Prostate gland (tissue), 2 donors: Measurements from ENCODE around the gene PPFIA1. TPM values are rescaled to one million over a fixed set of nuclear protein-coding genes. Genes with fewer than 3 reads are reported as not detected.
A peak's percentile ranks its signal among the peaks of the same experiment; 100 is the strongest.

Experiments
- DNase-seq: peaks from one replicate; pipeline ENCODE4 v3.0.0-alpha.2; 2019; ENCODE audit warnings: low spot score
- H3K27ac ChIP-seq, 2 donors: fragments of 200-600 bp; sonication (generic); 2 replicates each; pipeline ENCODE4 v1.5.1; 2017 to 2019
- H3K27me3 ChIP-seq: fragments of 200-600 bp; sonication (generic); replicated peaks from 2 replicates; pipeline ENCODE4 v1.5.1; 2019; ENCODE audit not compliant: insufficient read depth
- H3K36me3 ChIP-seq, 2 donors: fragments of 200-600 bp; sonication (generic); 1 replicate in 1 of 2; 2 replicates in 1 of 2; pipeline versions ENCODE4 v1.5.1 to v1.8.1; 2017 to 2019
- H3K4me1 ChIP-seq: fragments of 200-600 bp; sonication (generic); replicated peaks from 2 replicates; pipeline ENCODE4 v1.5.1; 2019
- H3K4me3 ChIP-seq, 2 donors: fragments of 200-600 bp; sonication (generic); 2 replicates each; pipeline ENCODE4 v1.5.1; 2017 to 2019
- H3K9me3 ChIP-seq: fragments of 200-600 bp; sonication (generic); 2 replicates; pipeline ENCODE4 v1.5.1; 2017
- POLR2A ChIP-seq: fragments of 450-650 bp; IDR thresholded peaks from one replicate; pipeline ENCODE4 v1.6.1; 2016; ENCODE audit warnings: antibody characterized with exemption, mild to moderate bottlenecking
- POLR2AphosphoS5 ChIP-seq: sonication (generic); formaldehyde crosslinking; IDR thresholded peaks from one replicate; pipeline ENCODE4 v1.6.1; 2017; ENCODE audit warnings: antibody characterized with exemption
- WGBS: methylation state at CpG from one replicate; pipeline ENCODE4 v1.1.5; 2018; 5-methylcytosine and 5-hydroxymethylcytosine counted together
- intact Hi-C: fragments of 100-400 bp; cut with DNase I; formaldehyde crosslinking; loops from one replicate; pipeline ENCODE4 v1.14.2; 2022
- total RNA-seq, 2 donors: library from RNA; depleted of rRNA; stranded (reverse); fragments of >200 nt; gene quantifications; one replicate each; pipeline ENCODE4 v1.1.0, GENCODE V29; 2016
- TF ChIP-seq, protein P1 (sequence below), 4 experiments: fragments of 200-600 bp in 2 of 4; fragments of 450-650 bp in 2 of 4; sonication (generic) in 2 of 4; IDR thresholded peaks; 1 replicate in 3 of 4; 2 replicates in 1 of 4; pipeline ENCODE4 v1.5.1; 2016 to 2019; ENCODE audit warnings: antibody characterized with exemption in 4 of 4, mild to moderate bottlenecking in 2 of 4, moderate library complexity in 2 of 4

Gene PPFIA1
- total RNA-seq, 2 donors from 2014 or later: 29.1 to 61.8 TPM

DNA sequence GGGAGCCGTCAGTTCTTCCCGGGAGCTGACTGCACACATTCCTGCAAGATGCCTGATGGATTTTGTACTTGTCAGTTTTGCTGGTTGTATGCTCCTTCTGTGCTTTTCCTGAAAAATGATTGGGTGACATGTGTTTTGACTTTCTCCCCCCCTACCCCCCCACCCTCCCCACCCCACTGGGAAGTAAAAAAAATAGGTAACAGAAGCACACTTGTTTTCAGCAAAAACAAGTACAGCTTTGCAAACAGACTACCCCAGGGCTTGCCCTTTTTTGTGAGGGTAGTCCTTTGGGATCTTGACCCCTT lies 1.1 kb downstream of the PPFIA1 start:
- Histone ChIP-seq H3K4me1 (no peaks in the 10 kb centered on the region), H3K9me3 (no peaks in the 10 kb centered on the region), H3K4me3 (peak overlapping the region; percentile 92 to 97), H3K36me3 (no peaks in the 10 kb centered on the region), H3K27ac (peak overlapping the region; percentile 77 to 91), H3K27me3 (no peaks in the 10 kb centered on the region)
- TF ChIP-seq POLR2AphosphoS5 (no peak), POLR2A (no peak)
- TF ChIP-seq, protein P1, sequence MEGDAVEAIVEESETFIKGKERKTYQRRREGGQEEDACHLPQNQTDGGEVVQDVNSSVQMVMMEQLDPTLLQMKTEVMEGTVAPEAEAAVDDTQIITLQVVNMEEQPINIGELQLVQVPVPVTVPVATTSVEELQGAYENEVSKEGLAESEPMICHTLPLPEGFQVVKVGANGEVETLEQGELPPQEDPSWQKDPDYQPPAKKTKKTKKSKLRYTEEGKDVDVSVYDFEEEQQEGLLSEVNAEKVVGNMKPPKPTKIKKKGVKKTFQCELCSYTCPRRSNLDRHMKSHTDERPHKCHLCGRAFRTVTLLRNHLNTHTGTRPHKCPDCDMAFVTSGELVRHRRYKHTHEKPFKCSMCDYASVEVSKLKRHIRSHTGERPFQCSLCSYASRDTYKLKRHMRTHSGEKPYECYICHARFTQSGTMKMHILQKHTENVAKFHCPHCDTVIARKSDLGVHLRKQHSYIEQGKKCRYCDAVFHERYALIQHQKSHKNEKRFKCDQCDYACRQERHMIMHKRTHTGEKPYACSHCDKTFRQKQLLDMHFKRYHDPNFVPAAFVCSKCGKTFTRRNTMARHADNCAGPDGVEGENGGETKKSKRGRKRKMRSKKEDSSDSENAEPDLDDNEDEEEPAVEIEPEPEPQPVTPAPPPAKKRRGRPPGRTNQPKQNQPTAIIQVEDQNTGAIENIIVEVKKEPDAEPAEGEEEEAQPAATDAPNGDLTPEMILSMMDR (IDR thresholded peaks at IDR 0.05): no peak
- DNase-seq: no peak
- 0% methylated on average over 2 of the region's 2 CpGs for WGBS
- intact Hi-C loops: loop anchor here (5.0 kb wide), 1 partner anchor 126 kb away; the partner anchor contains the start of gene CTTN

DNA sequence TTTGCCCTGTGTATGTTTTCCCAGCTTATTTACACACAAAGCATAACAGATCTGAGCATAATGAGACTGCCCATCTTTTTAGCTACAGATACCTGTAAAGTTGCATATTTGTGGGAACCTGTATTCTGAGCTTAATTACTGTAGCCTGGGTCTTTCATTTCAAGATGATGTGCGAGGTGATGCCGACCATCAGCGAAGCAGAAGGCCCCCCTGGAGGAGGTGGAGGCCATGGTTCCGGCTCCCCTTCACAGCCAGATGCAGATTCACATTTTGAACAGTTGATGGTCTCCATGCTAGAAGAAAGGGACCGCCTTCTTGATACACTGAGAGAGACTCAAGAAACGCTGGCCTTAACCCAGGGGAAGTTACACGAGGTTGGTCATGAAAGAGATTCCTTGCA lies 1.5 kb downstream of the PPFIA1 start:
- WGBS: 70% methylated on average over 7 of the region's 7 CpGs
- Histone ChIP-seq H3K27me3 (no peaks in the 10 kb centered on the region), H3K36me3 (no peaks in the 10 kb centered on the region), H3K27ac (no peak overlapping the region), H3K4me1 (no peaks in the 10 kb centered on the region), H3K9me3 (no peaks in the 10 kb centered on the region), H3K4me3 (peak overlapping the region in 1 of 2 donors; percentile 97)
- TF ChIP-seq, protein P1 (IDR thresholded peaks at IDR 0.05): no peak
- TF ChIP-seq POLR2A (no peak), POLR2AphosphoS5 (no peak)
- no peak for DNase-seq
- intact Hi-C loops: loop anchor here (5.0 kb wide), 1 partner anchor 125 kb away; the partner anchor contains the start of gene CTTN

DNA sequence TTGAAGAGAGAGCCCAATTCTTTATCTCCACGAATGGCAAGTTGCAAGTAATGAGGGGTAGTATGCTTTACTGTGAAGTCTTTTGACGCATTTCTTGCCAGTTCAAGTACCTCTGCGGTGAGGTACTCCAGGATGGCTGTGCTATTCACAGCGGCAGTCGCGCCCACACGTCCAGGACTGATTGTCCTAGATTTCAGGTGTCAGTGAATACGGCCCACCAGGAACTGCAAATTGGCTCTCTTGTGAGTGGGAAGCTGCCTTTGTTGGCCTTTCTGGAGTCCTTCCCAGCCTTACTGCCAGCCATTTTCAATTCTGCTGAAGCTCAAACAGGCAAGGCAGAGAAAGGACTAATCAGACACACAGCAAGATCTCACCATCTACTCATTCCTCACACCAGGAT lies 8.5 kb downstream of the PPFIA1 start:
- no peak for DNase-seq
- TF ChIP-seq, protein P1 (IDR thresholded peaks at IDR 0.05): no peak
- TF ChIP-seq POLR2AphosphoS5 (no peak), POLR2A (no peak)
- Histone ChIP-seq H3K4me3 (no peak overlapping the region), H3K36me3 (no peaks in the 10 kb centered on the region), H3K27me3 (no peaks in the 10 kb centered on the region), H3K9me3 (no peaks in the 10 kb centered on the region), H3K4me1 (no peaks in the 10 kb centered on the region), H3K27ac (no peak overlapping the region)
- intact Hi-C loops: no loop called here
- 92% methylated on average over 8 of the region's 8 CpGs for WGBS

DNA sequence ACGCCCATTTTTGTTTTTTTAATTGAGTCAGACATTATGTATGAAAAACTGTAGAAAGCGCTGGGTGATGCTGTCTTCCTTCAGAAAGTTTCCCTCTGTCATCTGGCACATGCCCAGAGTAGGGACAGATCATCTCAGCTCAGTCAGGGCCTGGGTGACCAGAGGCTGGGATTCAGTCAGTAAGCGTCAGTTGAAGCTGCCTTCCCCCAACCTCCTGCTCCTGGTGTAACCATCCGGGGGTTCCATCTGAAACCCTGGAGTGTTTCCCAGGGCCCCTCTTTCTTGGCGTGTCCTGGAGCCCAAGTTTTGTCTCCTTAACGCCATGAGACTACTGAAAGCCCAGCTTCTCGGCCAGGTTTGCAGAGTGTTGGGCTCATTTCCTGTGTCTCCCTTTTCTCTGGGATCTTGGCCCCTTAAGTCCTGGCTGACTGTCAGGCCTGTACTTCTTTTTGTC lies 10.7 kb downstream of the PPFIA1 start:
- Histone ChIP-seq H3K9me3 (no peaks in the 10 kb centered on the region), H3K27me3 (no peaks in the 10 kb centered on the region), H3K27ac (no peak overlapping the region), H3K4me1 (no peaks in the 10 kb centered on the region), H3K36me3 (peaks cover 0 to 3% of the 10 kb centered on the region in 2 donors), H3K4me3 (no peak overlapping the region)
- 54% methylated on average over 7 of the region's 7 CpGs for WGBS
- TF ChIP-seq, protein P1 (IDR thresholded peaks at IDR 0.05): no peak
- no peak for TF ChIP-seq POLR2A
- TF ChIP-seq POLR2AphosphoS5: no peak
- no peak for DNase-seq
- intact Hi-C loops: no loop called here

DNA sequence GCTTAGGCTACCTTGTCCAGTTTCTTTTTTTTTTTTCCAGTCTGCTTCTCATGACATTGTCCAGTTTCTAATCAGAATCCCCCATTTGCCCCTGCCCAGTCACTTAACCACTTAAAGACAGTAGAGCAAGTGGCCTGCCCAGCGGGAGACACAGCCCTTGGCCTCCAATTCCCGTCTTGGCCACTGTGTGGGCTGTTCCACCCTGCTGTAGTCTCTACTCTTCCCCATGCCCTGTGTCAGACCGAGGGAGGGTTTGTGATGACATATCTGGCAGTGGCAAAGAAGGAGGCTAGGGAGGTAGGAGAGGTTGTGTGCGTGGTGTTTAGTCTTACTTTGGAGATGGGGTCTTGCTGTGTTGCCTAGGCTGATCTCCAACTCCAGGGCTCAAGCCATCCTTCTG lies 11.5 kb downstream of the PPFIA1 start:
- DNase-seq: no peak
- H3K27ac ChIP-seq: no peak overlapping the region
- H3K9me3 ChIP-seq: no peaks in the 10 kb centered on the region
- no peak overlapping the region for H3K4me3 ChIP-seq
- peaks cover 0 to 4% of the 10 kb centered on the region in 2 donors for H3K36me3 ChIP-seq
- 97% methylated on average over 4 of the region's 4 CpGs for WGBS
- H3K4me1 ChIP-seq: no peaks in the 10 kb centered on the region
- intact Hi-C loops: no loop called here
- no peaks in the 10 kb centered on the region for H3K27me3 ChIP-seq
- no peak for TF ChIP-seq POLR2AphosphoS5
- TF ChIP-seq POLR2A: no peak
- TF ChIP-seq, protein P1 (IDR thresholded peaks at IDR 0.05): no peak
